Stimulated activated naive B cell treated with anti-CD40 and anti-IgM and Interleukin-4, amounts not matched to agents 10 μg/mL and 1 μg/mL and 100 μg/mL, for 72 hours (primary cell): Measurements from ENCODE around the gene SH2D3C.

Source experiments
- ATAC-seq, 2 donors: fragments of 150-1000 bp; cut with Tn5 transposase; replicated peaks; 2 replicates each; pipeline ENCODE4 v1.10.0; 2021; ENCODE audit warnings: moderate library complexity in 1 of 2
- DNase-seq: peaks from one replicate; pipeline ENCODE4 v3.0.0; 2021
- H3K27ac Mint-ChIP-seq: one replicate; pipeline ENCODE4 v1.8.0; 2022; ENCODE audit warnings: mild to moderate bottlenecking, mixed read lengths
- H3K27me3 Mint-ChIP-seq, 2 donors: one replicate each; pipeline ENCODE4 v1.8.0; 2022; ENCODE audit warnings: mixed read lengths in 2 of 2
- H3K36me3 Mint-ChIP-seq, 2 donors: one replicate each; pipeline ENCODE4 v1.8.0; 2022; ENCODE audit warnings: mixed read lengths in 2 of 2, mild to moderate bottlenecking in 1 of 2
- H3K4me1 Mint-ChIP-seq, 2 donors: one replicate each; pipeline ENCODE4 v1.8.0; 2022; ENCODE audit warnings: mixed read lengths in 2 of 2, mild to moderate bottlenecking in 1 of 2
- H3K4me3 Mint-ChIP-seq, 2 donors: one replicate each; pipeline ENCODE4 v1.8.0; 2022; ENCODE audit warnings: mild to moderate bottlenecking in 2 of 2, mixed read lengths in 2 of 2, moderate library complexity in 1 of 2
- H3K9me3 Mint-ChIP-seq, 2 donors: one replicate each; pipeline ENCODE4 v1.8.0; 2022; ENCODE audit warnings: mixed read lengths in 2 of 2, mild to moderate bottlenecking in 1 of 2

The SH2D3C gene

GRCh38 chr9:127778280-127779135, at the start of gene SH2D3C:
TSS of gene SH2D3C (minus strand) at chr9:127778666. CDS start at chr9:127778627, 39 bp downstream.
- Mint-ChIP-seq H3K4me3 (peak within 1 kb of the TSS; percentile 96 to 100), H3K36me3 (peaks cover 19 to 26% of the 10 kb centered on the region in 2 donors), H3K27me3 (no peaks in the 10 kb centered on the region), H3K27ac (peak within 1 kb of the TSS; percentile 94), H3K4me1 (peaks cover 34 to 61% of the 10 kb centered on the region in 2 donors), H3K9me3 (no peaks in the 10 kb centered on the region)
- peak; percentile 52 to 54 for ATAC-seq
- DNase-seq = peak; percentile 59

- Mint-ChIP-seq H3K9me3 (no peaks in the 10 kb centered on the region), H3K4me3 (no peak overlapping the region), H3K4me1 (peaks cover 9 to 14% of the 10 kb centered on the region in 2 donors), H3K36me3 (peaks cover 23 to 42% of the 10 kb centered on the region in 2 donors), H3K27ac (peak overlapping the region; percentile 43), H3K27me3 (no peaks in the 10 kb centered on the region)
- no peak for ATAC-seq
- no peak for DNase-seq
Measured at GRCh38 chr9:127826253-127826913, 47.9 kb upstream of the SH2D3C start.

- ATAC-seq = peak; percentile 29 to 30
- Mint-ChIP-seq H3K27me3 (no peaks in the 10 kb centered on the region), H3K4me3 (no peak overlapping the region), H3K27ac (peak overlapping the region; percentile 56), H3K4me1 (peaks cover 9 to 14% of the 10 kb centered on the region in 2 donors), H3K36me3 (peaks cover 26 to 46% of the 10 kb centered on the region in 2 donors), H3K9me3 (no peaks in the 10 kb centered on the region)
- DNase-seq = no peak
Measured at GRCh38 chr9:127825319-127826051, 47.0 kb upstream of the SH2D3C start.

GRCh38 chr9:127822108-127822507, 43.6 kb upstream of the SH2D3C start:
- H3K27ac Mint-ChIP-seq = no peak overlapping the region
- ATAC-seq = no peak
- no peak for DNase-seq
- peaks cover 7 to 8% of the 10 kb centered on the region in 2 donors for H3K4me1 Mint-ChIP-seq
- H3K27me3 Mint-ChIP-seq = no peaks in the 10 kb centered on the region
- H3K4me3 Mint-ChIP-seq = no peak overlapping the region
- no peaks in the 10 kb centered on the region for H3K9me3 Mint-ChIP-seq
- peaks cover 34 to 52% of the 10 kb centered on the region in 2 donors for H3K36me3 Mint-ChIP-seq

GRCh38 chr9:127818574-127818973, 40.1 kb upstream of the SH2D3C start:
- DNase-seq = no peak
- Mint-ChIP-seq H3K27ac (peak overlapping the region; percentile 86), H3K36me3 (peaks cover 35 to 48% of the 10 kb centered on the region in 2 donors), H3K27me3 (no peaks in the 10 kb centered on the region), H3K4me3 (peak overlapping the region in 1 of 2 donors; percentile 44), H3K4me1 (peaks cover 7 to 8% of the 10 kb centered on the region in 2 donors), H3K9me3 (no peaks in the 10 kb centered on the region)
- no peak for ATAC-seq

GRCh38 chr9:127817881-127818434, 39.5 kb upstream of the SH2D3C start:
- Mint-ChIP-seq H3K27me3 (no peaks in the 10 kb centered on the region), H3K9me3 (no peaks in the 10 kb centered on the region), H3K4me1 (peaks cover 7 to 8% of the 10 kb centered on the region in 2 donors), H3K27ac (peak overlapping the region; percentile 86), H3K4me3 (no peak overlapping the region), H3K36me3 (peaks cover 38 to 54% of the 10 kb centered on the region in 2 donors)
- ATAC-seq (peak in 1 of 2 donors; percentile 6), DNase-seq (no peak)

GRCh38 chr9:127816728-127817127, 38.3 kb upstream of the SH2D3C start:
- Mint-ChIP-seq H3K27me3 (no peaks in the 10 kb centered on the region), H3K4me1 (peaks cover 7 to 8% of the 10 kb centered on the region in 2 donors), H3K9me3 (no peaks in the 10 kb centered on the region), H3K4me3 (no peak overlapping the region), H3K36me3 (peaks cover 43 to 55% of the 10 kb centered on the region in 2 donors), H3K27ac (peak overlapping the region; percentile 82)
- ATAC-seq = peak in 1 of 2 donors; percentile 9
- DNase-seq = no peak

- no peak for DNase-seq
- peak overlapping the region; percentile 49 for H3K27ac Mint-ChIP-seq
- H3K27me3 Mint-ChIP-seq = no peaks in the 10 kb centered on the region
- H3K4me1 Mint-ChIP-seq = peaks cover 7 to 8% of the 10 kb centered on the region in 2 donors
- no peaks in the 10 kb centered on the region for H3K9me3 Mint-ChIP-seq
- ATAC-seq = no peak
- peaks cover 43 to 55% of the 10 kb centered on the region in 2 donors for H3K36me3 Mint-ChIP-seq
- H3K4me3 Mint-ChIP-seq = no peak overlapping the region
Measured at GRCh38 chr9:127816362-127816725, 37.9 kb upstream of the SH2D3C start.

GRCh38 chr9:127815512-127816361, 37.3 kb upstream of the SH2D3C start:
- peak overlapping the region; percentile 67 for H3K27ac Mint-ChIP-seq
- H3K4me1 Mint-ChIP-seq = peaks cover 7 to 8% of the 10 kb centered on the region in 2 donors
- peaks cover 41 to 53% of the 10 kb centered on the region in 2 donors for H3K36me3 Mint-ChIP-seq
- H3K4me3 Mint-ChIP-seq = no peak overlapping the region
- peak in 1 of 2 donors; percentile 8 for ATAC-seq
- no peak for DNase-seq
- H3K9me3 Mint-ChIP-seq = no peaks in the 10 kb centered on the region
- H3K27me3 Mint-ChIP-seq = no peaks in the 10 kb centered on the region

GRCh38 chr9:127814619-127815511, 36.4 kb upstream of the SH2D3C start:
- H3K27ac Mint-ChIP-seq = peak overlapping the region; percentile 67

GRCh38 chr9:127813686-127814226, 35.3 kb upstream of the SH2D3C start:
- Mint-ChIP-seq H3K36me3 (peaks cover 47 to 57% of the 10 kb centered on the region in 2 donors), H3K27me3 (no peaks in the 10 kb centered on the region), H3K4me3 (no peak overlapping the region), H3K4me1 (peaks cover 7 to 8% of the 10 kb centered on the region in 2 donors), H3K9me3 (no peaks in the 10 kb centered on the region), H3K27ac (peak overlapping the region; percentile 25)
- ATAC-seq = no peak
- DNase-seq = no peak

More at GRCh38 chr9:127814619-127815511, 36.4 kb upstream of the SH2D3C start:
- H3K27me3 Mint-ChIP-seq = no peaks in the 10 kb centered on the region
- peaks cover 7 to 8% of the 10 kb centered on the region in 2 donors for H3K4me1 Mint-ChIP-seq
- H3K36me3 Mint-ChIP-seq = peaks cover 46 to 57% of the 10 kb centered on the region in 2 donors
- no peak for DNase-seq
- no peaks in the 10 kb centered on the region for H3K9me3 Mint-ChIP-seq
- no peak for ATAC-seq
- H3K4me3 Mint-ChIP-seq = peak overlapping the region in 1 of 2 donors; percentile 46

- no peak for ATAC-seq
- H3K36me3 Mint-ChIP-seq = peaks cover 42 to 54% of the 10 kb centered on the region in 2 donors
- no peaks in the 10 kb centered on the region for H3K27me3 Mint-ChIP-seq
- H3K27ac Mint-ChIP-seq = no peak overlapping the region
- DNase-seq = no peak
- no peak overlapping the region for H3K4me3 Mint-ChIP-seq
- peaks cover 5 to 8% of the 10 kb centered on the region in 2 donors for H3K4me1 Mint-ChIP-seq
- H3K9me3 Mint-ChIP-seq = no peaks in the 10 kb centered on the region
Measured at GRCh38 chr9:127812936-127813675, 34.6 kb upstream of the SH2D3C start.
